ENCODE results near the gene MICAL2.

Gene MICAL2

DNA sequence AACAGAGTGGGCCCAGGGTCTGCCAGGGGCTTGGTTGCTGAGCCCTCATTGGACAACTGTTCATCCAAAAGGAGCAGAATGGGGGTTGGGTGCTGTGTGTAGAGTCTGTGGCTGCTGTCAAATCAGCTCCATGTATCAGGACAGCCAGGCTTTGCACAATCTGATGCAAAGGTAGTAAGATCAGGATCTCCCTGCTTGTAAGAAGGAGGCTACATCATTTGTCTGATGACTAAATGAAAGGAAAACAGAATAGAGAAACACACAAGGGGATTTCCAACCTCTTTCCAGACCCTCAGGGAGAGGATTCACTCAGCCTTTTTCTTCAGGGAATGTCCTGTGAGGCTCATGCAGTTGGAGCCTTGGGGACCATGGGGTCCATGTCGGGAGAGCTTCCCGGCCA lies 7.2 kb downstream of the MICAL2 start:
- no peak for DNase-seq (ENCODE audit: low read depth, low spot score)

DNA sequence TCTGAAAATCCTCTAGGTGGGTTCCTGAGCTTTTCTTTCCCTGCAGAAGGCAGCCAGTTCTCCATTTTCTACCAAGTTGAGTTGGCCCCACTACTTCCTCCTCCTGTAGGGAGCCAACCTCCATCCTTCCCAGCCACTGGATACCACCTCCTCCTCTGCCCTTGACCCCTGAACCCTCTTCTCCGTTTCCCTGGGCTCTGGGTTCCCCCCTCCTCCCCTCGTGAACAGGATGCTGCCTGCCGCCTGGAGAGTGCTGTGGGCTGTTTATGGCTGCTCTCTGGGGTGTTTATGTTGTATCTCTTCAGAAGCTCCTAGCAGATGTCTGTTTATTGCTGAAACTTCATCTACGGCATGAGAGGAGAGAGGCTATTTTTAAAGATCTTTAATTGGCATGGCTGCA lies 8.6 kb downstream of the MICAL2 start:
- DNase-seq (ENCODE audit: low read depth, low spot score), result no peak

DNA sequence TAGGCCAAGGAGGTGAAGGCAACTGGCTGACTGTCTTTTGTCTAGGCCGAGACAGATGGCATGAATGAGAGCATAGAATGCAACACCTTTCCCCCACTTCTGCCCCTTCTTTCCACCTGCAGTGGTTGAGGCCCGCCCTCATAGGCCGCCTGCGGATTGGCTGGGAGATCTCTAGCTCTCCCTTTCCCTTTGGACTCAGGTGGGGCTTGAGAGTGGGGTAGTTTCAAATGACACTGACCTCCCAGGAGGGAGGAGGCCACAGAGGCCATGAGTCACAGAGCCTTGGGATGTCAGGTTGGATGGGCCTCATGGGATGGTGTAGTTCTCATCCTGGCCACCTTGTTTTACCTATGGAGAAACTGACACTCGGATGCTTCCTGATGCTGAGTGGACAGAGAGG lies 9.1 kb downstream of the MICAL2 start:
- no peak for DNase-seq (ENCODE audit: low read depth, low spot score)

GRCh38 chr11:12120031-12121008 lies 9.9 kb downstream of the MICAL2 start:
- peak; percentile 61 for DNase-seq (ENCODE audit: low read depth, low spot score)

DNA sequence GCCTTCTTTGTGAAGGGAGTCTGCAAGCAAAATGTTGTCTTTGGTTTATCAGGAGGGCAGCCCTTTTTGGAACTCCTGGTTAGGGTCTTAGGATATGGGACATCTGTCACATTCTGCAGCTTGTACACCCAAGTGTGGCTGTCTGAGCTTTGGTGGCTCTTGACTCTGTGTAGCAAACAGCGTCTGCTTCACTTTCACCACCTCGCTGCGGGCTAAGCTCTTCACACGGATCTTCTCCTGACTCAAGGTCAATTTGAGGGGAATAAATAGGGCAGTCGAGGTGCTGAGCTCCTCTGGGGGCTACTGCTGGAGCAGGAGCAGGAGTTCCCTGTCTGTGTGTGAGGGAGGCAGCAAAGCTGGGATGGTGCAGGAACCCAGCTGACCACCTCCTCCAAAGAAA lies 10.6 kb downstream of the MICAL2 start:
- no peak for DNase-seq (ENCODE audit: low read depth, low spot score)

DNA sequence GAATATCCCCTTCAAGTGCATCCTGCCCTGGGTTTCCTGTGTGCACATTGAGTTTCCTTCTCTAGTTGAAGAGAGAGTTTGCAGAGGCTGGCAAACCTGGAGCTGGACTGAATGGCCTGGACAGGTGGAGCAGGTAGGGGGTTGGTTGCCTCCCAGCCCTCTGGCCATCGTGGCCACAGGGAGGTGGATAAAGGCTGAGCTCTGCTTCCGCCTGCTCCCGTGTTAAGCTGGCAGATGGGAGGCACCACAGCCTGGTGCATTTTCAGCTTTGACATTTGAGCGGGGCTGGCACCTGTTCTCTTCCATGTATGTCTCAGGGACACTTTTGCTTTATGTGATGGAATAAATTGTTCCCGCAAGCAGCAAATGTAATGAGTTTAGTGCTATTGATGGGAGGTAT lies 11.1 kb downstream of the MICAL2 start:
- DNase-seq (ENCODE audit: low read depth, low spot score), result no peak

DNA sequence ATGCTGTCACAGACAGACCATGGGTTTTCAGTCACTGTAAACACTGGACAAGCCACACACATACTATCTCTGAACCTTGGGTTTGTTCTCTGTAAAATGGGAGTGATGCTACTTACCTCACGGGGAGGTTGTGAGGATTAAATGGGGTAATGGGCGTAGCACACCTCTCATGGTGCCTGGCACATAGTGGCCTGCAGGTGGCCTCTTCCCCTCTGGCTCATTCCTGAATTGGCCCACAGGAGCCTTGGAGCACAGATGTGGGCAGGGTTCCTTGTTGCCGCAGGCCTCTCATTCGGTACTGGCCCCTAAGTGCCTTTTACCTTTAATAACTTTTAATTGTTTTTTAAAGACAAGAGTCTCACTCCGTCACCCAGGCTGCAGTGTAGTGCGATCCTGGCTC lies 11.7 kb downstream of the MICAL2 start:
- peak; percentile 67 for DNase-seq (ENCODE audit: low read depth, low spot score)

- DNase-seq (ENCODE audit: low read depth, low spot score), result no peak
Measured at GRCh38 chr11:12123273-12123672, 12.9 kb downstream of the MICAL2 start.

GRCh38 chr11:12123799-12124198 lies 13.4 kb downstream of the MICAL2 start:
- no peak for DNase-seq (ENCODE audit: low read depth, low spot score)

DNA sequence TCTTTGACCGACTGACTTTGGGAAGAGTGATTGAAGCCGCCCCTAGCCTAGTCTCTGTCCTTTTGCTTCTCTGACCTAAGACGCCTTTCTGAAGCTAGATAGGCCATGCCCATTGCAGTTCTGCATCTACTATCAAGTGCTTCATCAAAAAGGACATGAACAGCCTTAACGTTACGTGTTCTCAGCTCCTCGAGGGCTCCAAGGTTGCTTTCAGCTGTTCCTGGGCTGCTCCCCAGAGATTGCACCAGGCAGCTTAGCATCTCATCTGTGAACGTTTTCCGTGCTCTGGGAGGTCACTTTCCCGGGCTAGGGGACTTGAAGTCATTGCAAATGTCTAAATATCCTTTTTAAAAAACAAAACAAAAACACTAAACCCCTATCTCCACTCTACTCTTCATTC lies 13.9 kb downstream of the MICAL2 start:
- no peak for DNase-seq (ENCODE audit: low read depth, low spot score)

DNA sequence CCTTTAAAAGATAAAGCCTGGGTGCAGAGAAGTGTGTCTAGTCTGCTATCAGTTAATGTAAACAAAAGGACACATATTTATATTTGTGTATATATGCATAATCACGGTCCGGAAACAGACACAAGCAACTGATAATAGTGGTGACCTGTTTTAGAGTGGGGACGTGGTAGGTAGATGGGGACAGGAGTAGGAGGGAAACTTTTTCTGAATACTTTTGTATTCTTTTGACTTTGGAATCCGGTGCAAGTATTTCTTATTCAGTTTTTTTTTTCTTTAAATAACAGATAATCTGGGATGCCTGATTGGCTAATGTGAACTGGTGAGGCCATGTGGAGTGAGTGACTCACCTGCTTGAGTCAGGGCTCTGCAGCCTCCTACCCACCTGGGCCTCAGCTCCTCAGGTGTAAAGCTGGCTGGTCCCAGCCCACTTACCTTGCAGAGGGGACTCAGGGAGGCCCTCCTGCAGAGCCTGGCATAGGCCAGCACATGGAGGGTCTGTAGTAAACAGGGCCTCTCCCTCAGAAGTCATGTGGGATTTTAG lies 15.3 kb downstream of the MICAL2 start:
- DNase-seq (ENCODE audit: low read depth, low spot score), result no peak

- no peak for DNase-seq (ENCODE audit: low read depth, low spot score)
Measured at GRCh38 chr11:12126344-12127019, 16.1 kb downstream of the MICAL2 start.

GRCh38 chr11:12127206-12127898 lies 17.0 kb downstream of the MICAL2 start:
- DNase-seq (ENCODE audit: low read depth, low spot score), result no peak

- no peak for DNase-seq (ENCODE audit: low read depth, low spot score)
Measured at GRCh38 chr11:12128301-12128751, 17.9 kb downstream of the MICAL2 start.

DNA sequence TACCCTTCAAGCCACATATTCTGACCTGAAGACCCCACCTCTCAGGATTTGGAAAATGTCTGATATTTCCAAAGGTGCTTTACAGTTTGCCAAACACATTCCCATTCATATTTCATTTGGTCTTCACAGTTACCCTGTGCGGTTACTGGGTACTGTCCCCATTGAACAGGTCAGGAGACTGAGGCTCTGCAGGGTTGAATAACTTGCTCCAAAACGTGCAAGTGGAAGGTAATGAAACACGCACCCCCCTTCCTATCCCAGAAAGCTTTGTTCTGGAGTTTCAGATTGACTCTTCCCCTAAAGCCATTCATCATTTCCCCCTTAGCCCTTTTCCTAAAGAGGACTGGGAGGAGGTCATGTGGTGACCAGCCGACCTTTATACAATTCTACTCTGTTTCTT lies 18.8 kb downstream of the MICAL2 start:
- DNase-seq (ENCODE audit: low read depth, low spot score), result no peak

DNA sequence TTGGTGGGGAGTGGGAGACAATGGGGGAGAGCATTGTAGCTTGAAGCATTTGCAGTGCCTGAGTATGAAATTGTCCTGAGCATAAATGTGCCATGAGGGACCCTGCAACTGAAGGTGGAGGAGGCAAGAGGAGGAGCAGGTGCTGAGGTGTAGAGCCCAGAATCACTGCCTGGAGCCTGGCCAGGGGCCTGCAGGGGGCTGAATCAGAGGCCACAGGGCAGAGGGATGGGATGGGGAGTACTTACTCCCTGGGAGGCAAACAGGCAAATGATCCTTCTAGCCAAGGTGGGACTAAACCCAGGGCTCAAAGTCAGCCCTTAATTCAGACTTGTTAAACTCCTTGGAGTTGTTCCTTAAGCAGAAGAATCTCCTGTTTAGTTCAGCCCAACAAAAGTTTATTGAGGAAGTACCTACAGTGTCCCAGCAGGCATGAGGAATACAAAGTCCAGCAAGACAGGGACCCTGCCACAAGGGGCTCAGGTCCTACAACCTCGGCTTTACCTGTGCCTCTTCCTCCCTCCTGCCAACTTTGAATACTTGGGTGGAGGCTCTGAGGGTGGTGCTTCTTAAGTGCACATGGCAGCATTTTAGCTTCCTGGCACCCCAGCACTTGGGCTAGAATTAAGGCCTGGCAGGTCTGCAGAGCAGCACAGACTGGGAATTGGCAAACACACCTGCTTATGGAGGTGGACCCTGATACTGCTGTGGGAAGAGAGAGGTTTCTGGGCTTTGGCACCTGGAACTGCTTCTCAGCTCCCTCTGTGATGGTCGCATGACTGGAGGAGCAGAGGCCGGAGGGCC lies 20.0 kb downstream of the MICAL2 start:
- no peak for DNase-seq (ENCODE audit: low read depth, low spot score)

- DNase-seq (ENCODE audit: low read depth, low spot score), result no peak
Measured at GRCh38 chr11:12131943-12132789, 21.8 kb downstream of the MICAL2 start.

- DNase-seq (ENCODE audit: low read depth, low spot score), result no peak
Measured at GRCh38 chr11:12132790-12133145, 22.4 kb downstream of the MICAL2 start.

GRCh38 chr11:12133547-12134235 lies 23.3 kb downstream of the MICAL2 start:
- no peak for DNase-seq (ENCODE audit: low read depth, low spot score)

GRCh38 chr11:12134236-12134585 lies 23.8 kb downstream of the MICAL2 start:
- no peak for DNase-seq (ENCODE audit: low read depth, low spot score)

Data from ELF-1 (cell line).